ENCODE measurements around the gene PLEKHG3.

DNA sequence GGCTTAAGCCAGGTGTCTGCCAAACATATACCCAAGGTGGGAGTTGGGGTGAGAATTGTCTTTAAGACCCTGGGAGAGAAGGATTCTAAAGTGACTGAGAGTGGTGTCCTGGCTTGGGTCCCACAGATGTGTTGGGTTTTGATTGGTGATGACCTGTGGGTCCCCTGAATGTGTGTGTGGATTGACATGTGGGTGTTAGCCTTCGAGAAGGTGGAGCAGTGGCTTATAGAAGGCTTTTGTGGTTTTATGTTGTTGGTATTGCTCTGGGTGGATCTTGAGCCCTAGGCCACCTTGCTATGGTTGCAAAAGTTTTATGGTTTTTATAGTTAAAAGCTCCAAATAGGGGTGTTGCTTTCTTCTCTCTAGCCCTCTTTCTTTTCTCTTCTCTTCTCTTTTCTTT is 29.7 kb downstream of the PLEKHG3 start:
- TF ChIP-seq, protein P1, sequence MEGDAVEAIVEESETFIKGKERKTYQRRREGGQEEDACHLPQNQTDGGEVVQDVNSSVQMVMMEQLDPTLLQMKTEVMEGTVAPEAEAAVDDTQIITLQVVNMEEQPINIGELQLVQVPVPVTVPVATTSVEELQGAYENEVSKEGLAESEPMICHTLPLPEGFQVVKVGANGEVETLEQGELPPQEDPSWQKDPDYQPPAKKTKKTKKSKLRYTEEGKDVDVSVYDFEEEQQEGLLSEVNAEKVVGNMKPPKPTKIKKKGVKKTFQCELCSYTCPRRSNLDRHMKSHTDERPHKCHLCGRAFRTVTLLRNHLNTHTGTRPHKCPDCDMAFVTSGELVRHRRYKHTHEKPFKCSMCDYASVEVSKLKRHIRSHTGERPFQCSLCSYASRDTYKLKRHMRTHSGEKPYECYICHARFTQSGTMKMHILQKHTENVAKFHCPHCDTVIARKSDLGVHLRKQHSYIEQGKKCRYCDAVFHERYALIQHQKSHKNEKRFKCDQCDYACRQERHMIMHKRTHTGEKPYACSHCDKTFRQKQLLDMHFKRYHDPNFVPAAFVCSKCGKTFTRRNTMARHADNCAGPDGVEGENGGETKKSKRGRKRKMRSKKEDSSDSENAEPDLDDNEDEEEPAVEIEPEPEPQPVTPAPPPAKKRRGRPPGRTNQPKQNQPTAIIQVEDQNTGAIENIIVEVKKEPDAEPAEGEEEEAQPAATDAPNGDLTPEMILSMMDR (optimal IDR thresholded peaks at IDR 0.05 in 1 of 3, IDR thresholded peaks at IDR 0.05 in 1 of 3, conservative IDR thresholded peaks at IDR 0.05 in 1 of 3; ENCODE audit: extremely low read depth in 1 of 3, insufficient read depth in 2 of 3, low read length in 3 of 3): no peak
- no peak for TF ChIP-seq EZH2 (IDR thresholded peaks at IDR 0.05; ENCODE audit: low read length)

All from keratinocyte (primary cell).